HFFc6 (cell line): ENCODE measurements around the gene E2F1. TPM values are rescaled to one million over a fixed set of nuclear protein-coding genes. Genes with fewer than 3 reads are reported as not detected.

Experiments used
- DNase-seq: peaks from one replicate; pipeline ENCODE4 v3.0.0-alpha.2; 2018
- H3K27ac Mint-ChIP-seq: 2 replicates; pipeline ENCODE4 v1.8.0; 2020; ENCODE audit warnings: mild to moderate bottlenecking, mixed read lengths
- H3K27me3 Mint-ChIP-seq: 2 replicates; pipeline ENCODE4 v1.8.0; 2021; ENCODE audit warnings: mild to moderate bottlenecking, moderate library complexity, mixed read lengths; ENCODE audit not compliant: insufficient read depth
- H3K36me3 Mint-ChIP-seq: 2 replicates; pipeline ENCODE4 v1.8.0; 2021; ENCODE audit warnings: low read depth, mixed read lengths
- H3K4me1 Mint-ChIP-seq: 2 replicates; pipeline ENCODE4 v1.8.0; 2020; ENCODE audit warnings: low read depth, mixed read lengths
- H3K4me3 Mint-ChIP-seq: 2 replicates; pipeline ENCODE4 v1.8.0; 2020; ENCODE audit warnings: mild to moderate bottlenecking, moderate library complexity, mixed read lengths
- H3K9me3 Mint-ChIP-seq: 2 replicates; pipeline ENCODE4 v1.8.0; 2020; ENCODE audit warnings: mild to moderate bottlenecking, mixed read lengths
- total RNA-seq, 6 experiments: library from RNA; stranded (reverse); fragmentation: NEBNext Ultra II Directional; extraction: Animal tissue kit (Norgen Biotek cat#: 25700); gene quantifications; 2 replicates in 1 of 6; 3 replicates in 5 of 6; pipeline ENCODE4 v1.2.3, GENCODE V29; 2021
- TF ChIP-seq, protein P1 (sequence below): fragments of 200-600 bp; sonication (generic); IDR thresholded peaks from 2 replicates; pipeline ENCODE4 v1.5.0; 2021; ENCODE audit warnings: antibody characterized with exemption, mild to moderate bottlenecking

The E2F1 gene
- total RNA-seq, 6 experiments from 2014 or later: 11.3 to 21.7 (median 20.2) TPM

DNA sequence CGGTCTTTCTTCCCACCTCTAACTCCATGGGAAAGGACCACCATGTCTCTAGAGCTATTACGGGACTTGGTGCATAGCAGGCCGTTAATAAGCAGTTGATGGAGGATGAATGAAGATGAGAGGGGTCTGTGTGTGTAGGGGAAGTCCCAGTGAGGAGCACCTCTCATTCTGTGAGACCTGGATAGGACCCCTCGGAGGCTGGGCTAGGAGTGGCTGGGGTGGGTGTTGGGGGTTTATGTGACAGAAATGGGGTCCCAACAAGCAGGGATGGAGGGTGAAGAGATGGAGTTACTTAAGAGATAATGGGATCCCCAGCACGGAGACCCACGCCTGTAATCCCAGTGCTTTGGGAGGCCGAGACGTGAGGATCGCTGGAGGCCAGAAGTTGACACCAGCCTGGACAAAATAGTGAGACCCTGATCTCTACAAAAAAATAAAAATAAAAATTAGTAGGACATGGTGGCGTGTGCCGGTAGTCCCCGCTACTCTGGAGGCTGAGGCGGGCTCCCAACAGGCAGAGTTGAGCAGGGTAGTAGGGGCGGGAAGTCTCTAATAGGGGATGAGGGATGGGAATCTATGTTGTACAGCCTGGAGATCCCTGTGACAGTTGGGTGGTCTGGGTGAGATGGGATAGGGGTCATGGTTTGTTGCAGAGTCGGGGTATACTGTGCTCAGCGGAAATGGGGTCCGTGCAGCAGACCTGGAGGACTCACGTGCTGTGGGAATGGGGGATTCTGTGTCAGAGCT is 44.9 kb upstream of the E2F1 start:
- Mint-ChIP-seq H3K4me3 (peak overlapping the region; percentile 90), H3K27me3 (peaks cover 4% of the 10 kb centered on the region; the same call in 1 of the 2 replicates)

DNA sequence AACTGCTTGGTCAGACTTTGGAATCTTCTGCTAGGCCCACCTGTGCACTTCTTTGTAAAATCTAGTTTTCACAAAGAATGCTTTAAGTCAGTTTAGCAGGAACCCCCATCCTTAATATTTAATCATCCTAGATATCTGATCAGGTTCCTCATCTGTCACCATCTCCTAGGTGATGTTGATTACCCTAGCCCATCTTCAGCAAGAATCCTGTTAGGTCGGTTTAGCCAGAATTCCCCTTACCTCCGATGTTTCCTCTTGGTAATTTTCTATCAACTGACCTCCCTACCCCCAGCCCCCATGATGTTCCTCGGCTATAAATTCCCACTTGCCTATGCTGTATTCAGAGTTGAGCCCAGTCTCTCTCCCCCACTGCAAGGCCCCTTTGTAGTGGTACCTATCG is 42.9 kb upstream of the E2F1 start:
- TF ChIP-seq, protein P1, sequence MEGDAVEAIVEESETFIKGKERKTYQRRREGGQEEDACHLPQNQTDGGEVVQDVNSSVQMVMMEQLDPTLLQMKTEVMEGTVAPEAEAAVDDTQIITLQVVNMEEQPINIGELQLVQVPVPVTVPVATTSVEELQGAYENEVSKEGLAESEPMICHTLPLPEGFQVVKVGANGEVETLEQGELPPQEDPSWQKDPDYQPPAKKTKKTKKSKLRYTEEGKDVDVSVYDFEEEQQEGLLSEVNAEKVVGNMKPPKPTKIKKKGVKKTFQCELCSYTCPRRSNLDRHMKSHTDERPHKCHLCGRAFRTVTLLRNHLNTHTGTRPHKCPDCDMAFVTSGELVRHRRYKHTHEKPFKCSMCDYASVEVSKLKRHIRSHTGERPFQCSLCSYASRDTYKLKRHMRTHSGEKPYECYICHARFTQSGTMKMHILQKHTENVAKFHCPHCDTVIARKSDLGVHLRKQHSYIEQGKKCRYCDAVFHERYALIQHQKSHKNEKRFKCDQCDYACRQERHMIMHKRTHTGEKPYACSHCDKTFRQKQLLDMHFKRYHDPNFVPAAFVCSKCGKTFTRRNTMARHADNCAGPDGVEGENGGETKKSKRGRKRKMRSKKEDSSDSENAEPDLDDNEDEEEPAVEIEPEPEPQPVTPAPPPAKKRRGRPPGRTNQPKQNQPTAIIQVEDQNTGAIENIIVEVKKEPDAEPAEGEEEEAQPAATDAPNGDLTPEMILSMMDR: no peak
- Mint-ChIP-seq H3K4me1 (peaks cover 21% of the 10 kb centered on the region), H3K27ac (no peak overlapping the region), H3K4me3 (no peak overlapping the region), H3K36me3 (no peaks in the 10 kb centered on the region), H3K9me3 (no peaks in the 10 kb centered on the region), H3K27me3 (peaks cover 4% of the 10 kb centered on the region; the same call in 1 of the 2 replicates)
- DNase-seq: no peak

More for the DNA sequence above, 44.9 kb upstream of the E2F1 start:
- TF ChIP-seq, protein P1: no peak
- no peak for DNase-seq
- H3K27ac Mint-ChIP-seq: peak overlapping the region; percentile 97
- peaks cover 26% of the 10 kb centered on the region for H3K4me1 Mint-ChIP-seq
- peaks cover 3% of the 10 kb centered on the region for H3K9me3 Mint-ChIP-seq
- peaks cover 8% of the 10 kb centered on the region for H3K36me3 Mint-ChIP-seq

DNA sequence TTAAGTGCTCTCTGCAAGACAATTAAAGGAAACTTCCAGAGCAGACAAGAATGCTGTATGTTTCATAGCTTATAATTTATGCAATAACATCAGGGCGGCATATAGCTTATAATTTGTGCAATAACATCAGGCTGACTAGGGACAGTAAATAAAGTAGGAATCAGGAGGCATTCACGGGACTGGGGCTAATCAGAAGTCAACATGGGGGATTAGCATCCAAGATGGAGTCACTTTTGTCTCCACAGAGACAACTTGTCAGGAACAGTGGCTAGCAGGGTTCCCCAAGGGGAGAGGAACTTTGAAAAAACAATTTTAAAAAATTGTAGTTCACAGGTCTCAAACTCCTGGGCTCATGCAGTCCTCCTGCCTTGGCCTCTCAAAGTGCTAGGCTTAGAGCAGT is 42.3 kb upstream of the E2F1 start:
- no peak for DNase-seq
- TF ChIP-seq, protein P1: no peak
- Mint-ChIP-seq H3K36me3 (no peaks in the 10 kb centered on the region), H3K27me3 (peaks cover 4% of the 10 kb centered on the region; the same call in 1 of the 2 replicates), H3K4me1 (peaks cover 14% of the 10 kb centered on the region), H3K27ac (no peak overlapping the region), H3K4me3 (no peak overlapping the region), H3K9me3 (no peaks in the 10 kb centered on the region)

GRCh38 chr20:33727806-33728205 is 41.6 kb upstream of the E2F1 start:
- no peaks in the 10 kb centered on the region for H3K9me3 Mint-ChIP-seq
- H3K36me3 Mint-ChIP-seq: no peaks in the 10 kb centered on the region
- TF ChIP-seq, protein P1: no peak
- H3K4me1 Mint-ChIP-seq: peaks cover 10% of the 10 kb centered on the region
- DNase-seq: no peak
- no peak overlapping the region for H3K4me3 Mint-ChIP-seq
- H3K27ac Mint-ChIP-seq: no peak overlapping the region
- peaks cover 4% of the 10 kb centered on the region; the same call in 1 of the 2 replicates for H3K27me3 Mint-ChIP-seq

- TF ChIP-seq, protein P1: no peak
- Mint-ChIP-seq H3K27ac (no peak overlapping the region), H3K4me1 (peaks cover 6% of the 10 kb centered on the region)
Observed at GRCh38 chr20:33727115-33727479, 40.9 kb upstream of the E2F1 start.

More at GRCh38 chr20:33727115-33727479, 40.9 kb upstream of the E2F1 start:
- H3K9me3 Mint-ChIP-seq: no peaks in the 10 kb centered on the region
- H3K4me3 Mint-ChIP-seq: no peak overlapping the region
- peaks cover 4% of the 10 kb centered on the region; the same call in 1 of the 2 replicates for H3K27me3 Mint-ChIP-seq
- no peak for DNase-seq
- no peaks in the 10 kb centered on the region for H3K36me3 Mint-ChIP-seq
